GM21367 (cell line): ENCODE measurements around the gene IL1RAP.

Experiments used
- ATAC-seq: cut with Tn5 transposase; IDR thresholded peaks from one replicate; pipeline ENCODE4 v1.9.1; 2021; ENCODE audit not compliant: unreplicated experiment

The IL1RAP gene

GRCh38 chr3:190701096-190701532, 187.2 kb downstream of the IL1RAP start:
- ATAC-seq: no peak

- ATAC-seq: no peak
Observed at GRCh38 chr3:190706582-190706981, 192.7 kb downstream of the IL1RAP start.
